HTR-8/SVneo (cell line): ENCODE measurements around the gene ZNF285.
"Not testable (repeated sequence)": the region's sequence is repeated elsewhere in the genome, so short reads cannot be mapped to it uniquely, and the experiment has no call there.

ENCODE experiments used
- DNase-seq: peaks from one replicate; pipeline ENCODE4 v3.0.0; 2011; ENCODE audit warnings: low spot score, mixed read lengths; ENCODE audit not compliant: insufficient read length
- FAIRE-seq: peaks from 2 replicates; lab custom pipeline; 2011; peaks lifted over from hg19 to GRCh38; lab: Jason Lieb, UNC

The ZNF285 gene

GRCh38 chr19:44401139-44402115 lies at the start of gene ZNF285:
Gene ZNF285 (minus strand): TSS chr19:44401608. CDS start chr19:44397213, 4,395 bp downstream.
- DNase-seq (peak; percentile 93), FAIRE-seq (peak; percentile 92)

GRCh38 chr19:44447916-44448674 lies 46.7 kb upstream of the ZNF285 start, which contains the start of gene ZNF229:
Gene ZNF229 (minus strand): TSS chr19:44448472. CDS start chr19:44442847, 5,625 bp downstream.
- DNase-seq (peak; percentile 92), FAIRE-seq (peak; percentile 98)

GRCh38 chr19:44438441-44438840 lies 37.0 kb upstream of the ZNF285 start:
- FAIRE-seq (no peak), DNase-seq (no peak)

- DNase-seq (no peak), FAIRE-seq (no peak)
Measured at GRCh38 chr19:44435441-44435840, 34.0 kb upstream of the ZNF285 start.

GRCh38 chr19:44430956-44431355 lies 29.5 kb upstream of the ZNF285 start:
- no peak for FAIRE-seq
- DNase-seq = no peak

- not testable (repeated sequence) for FAIRE-seq, DNase-seq
Measured at GRCh38 chr19:44415553-44415952, 14.1 kb upstream of the ZNF285 start.

- FAIRE-seq, DNase-seq: not testable (repeated sequence)
Measured at GRCh38 chr19:44389268-44389667, 12.1 kb downstream of the ZNF285 start.

- FAIRE-seq (no peak), DNase-seq (no peak)
Measured at GRCh38 chr19:44374789-44375188, 26.6 kb downstream of the ZNF285 start.

GRCh38 chr19:44371815-44372480 lies 29.5 kb downstream of the ZNF285 start:
- FAIRE-seq (peak; percentile 44), DNase-seq (no peak)

GRCh38 chr19:44367024-44367423 lies 34.4 kb downstream of the ZNF285 start:
- DNase-seq (no peak), FAIRE-seq (no peak)

GRCh38 chr19:44356383-44357111 lies 44.9 kb downstream of the ZNF285 start, which contains the start of gene ZNF112:
Gene ZNF112 (minus strand): TSS chr19:44356680. CDS start chr19:44340539, 16,141 bp downstream.
- FAIRE-seq (peak; percentile 97), DNase-seq (peak; percentile 67)

- DNase-seq (no peak), FAIRE-seq (no peak)
Measured at GRCh38 chr19:44346556-44346955, 54.9 kb downstream of the ZNF285 start.

GRCh38 chr19:44345959-44346358 lies 55.4 kb downstream of the ZNF285 start:
- FAIRE-seq (no peak), DNase-seq (no peak)

GRCh38 chr19:44344255-44344654 lies 57.2 kb downstream of the ZNF285 start:
- no peak for FAIRE-seq

GRCh38 chr19:44341794-44342193 lies 59.6 kb downstream of the ZNF285 start:
- no peak for DNase-seq
- FAIRE-seq = no peak

More at GRCh38 chr19:44344255-44344654, 57.2 kb downstream of the ZNF285 start:
- DNase-seq = no peak

- FAIRE-seq, DNase-seq: not testable (repeated sequence)
Measured at GRCh38 chr19:44334639-44335038, 66.8 kb downstream of the ZNF285 start.
